IMR-90 (cell line): ENCODE data around the gene TSGA10IP. TPM values are rescaled to one million over a fixed set of nuclear protein-coding genes. Genes with fewer than 3 reads are reported as not detected.
A peak's percentile ranks its signal among the peaks of the same experiment; 100 is the strongest.

Experiments used
- ATAC-seq: fragments of 200-7000 bp; cut with Tn5 transposase; 2 replicates; pipeline ENCODE4 v1.9.1; 2020; ENCODE audit warnings: low read depth, mild to moderate bottlenecking, moderate library complexity
- BruUV-seq: library from RNA; stranded (reverse); fragments of 400-500 nt; replicated peaks from 2 replicates; lab custom pipeline; 2021; lab: Mats Ljungman, UMichigan
- CTCF ChIA-PET: fragments of 300-600 bp; formaldehyde crosslinking; extraction: SDS; loops from one replicate; lab custom pipeline; 2021; ENCODE audit warnings: antibody characterized with exemption; lab: Yijun Ruan, JAX
- POLR2A ChIA-PET: fragments of 300-600 bp; sonication (Branson Sonifier 250); formaldehyde crosslinking; loops from one replicate; lab custom pipeline; 2022; ENCODE audit warnings: antibody characterized with exemption; ENCODE audit not compliant: unreplicated experiment; lab: Charles Lee
- DNase-seq: peaks from one replicate; pipeline ENCODE4 v3.0.0; 2013
- H2AFZ ChIP-seq: replicated peaks from 2 replicates; pipeline ENCODE3; 2013; ENCODE audit warnings: low read length, mild to moderate bottlenecking; ENCODE audit not compliant: poor library complexity
- H2AK5ac ChIP-seq: 2 replicates; pipeline ENCODE4 v1.6.1; 2013; ENCODE audit warnings: low read depth, low read length, inconsistent platforms
- H2AK9ac ChIP-seq: replicated peaks from 2 replicates; pipeline ENCODE3; 2013; ENCODE audit warnings: mild to moderate bottlenecking, low read depth, low read length, moderate library complexity; ENCODE audit not compliant: poor library complexity
- H2BK120ac ChIP-seq: 2 replicates; pipeline ENCODE4 v1.6.1; 2013; ENCODE audit warnings: low read depth, low read length, inconsistent platforms
- H2BK15ac ChIP-seq: 3 replicates; pipeline ENCODE4 v1.6.1; 2013; ENCODE audit warnings: low read depth, low read length, inconsistent platforms
- H2BK20ac ChIP-seq: 2 replicates; pipeline ENCODE4 v1.6.1; 2013; ENCODE audit warnings: low read depth, mild to moderate bottlenecking, inconsistent platforms, low read length, moderate library complexity
- H2BK5ac ChIP-seq: 2 replicates; pipeline ENCODE4 v1.6.1; 2013; ENCODE audit warnings: mild to moderate bottlenecking, low read depth, low read length, inconsistent platforms; ENCODE audit not compliant: poor library complexity, severe bottlenecking
- H3K14ac ChIP-seq: replicated peaks from 2 replicates; pipeline ENCODE4 v1.6.1; 2013; ENCODE audit warnings: low read depth, low read length, inconsistent platforms
- H3K18ac ChIP-seq: 2 replicates; pipeline ENCODE4 v1.6.1; 2013; ENCODE audit warnings: low read depth, low read length, control low read depth
- H3K23ac ChIP-seq: 2 replicates; pipeline ENCODE4 v1.6.1; 2013; ENCODE audit warnings: low read depth, low read length, inconsistent platforms
- H3K27ac ChIP-seq: 2 replicates; pipeline ENCODE4 v1.5.1; 2013; ENCODE audit warnings: mild to moderate bottlenecking, control low read depth, low read length; ENCODE audit not compliant: insufficient read depth
- H3K27me3 ChIP-seq: 2 replicates; pipeline ENCODE4 v1.6.1; 2013; ENCODE audit warnings: low read length; ENCODE audit not compliant: control insufficient read depth, insufficient read depth
- H3K36me3 ChIP-seq: 2 replicates; pipeline ENCODE4 v1.6.1; 2013; ENCODE audit warnings: low read length, mixed read lengths; ENCODE audit not compliant: control insufficient read depth, insufficient read depth
- H3K4ac ChIP-seq: 2 replicates; pipeline ENCODE4 v1.6.1; 2013; ENCODE audit warnings: low read depth, low read length, inconsistent platforms
- H3K4me1 ChIP-seq: 2 replicates; pipeline ENCODE4 v1.6.1; 2013; ENCODE audit warnings: low read length, mixed read lengths; ENCODE audit not compliant: control insufficient read depth, insufficient read depth
- H3K4me2 ChIP-seq: 2 replicates; pipeline ENCODE4 v1.6.1; 2013; ENCODE audit warnings: low read depth, mild to moderate bottlenecking, control low read depth, low read length, moderate library complexity
- H3K4me3 ChIP-seq: 2 replicates; pipeline ENCODE4 v1.5.1; 2013; ENCODE audit warnings: low read depth, mild to moderate bottlenecking, control low read depth, low read length, moderate library complexity; ENCODE audit not compliant: insufficient read depth
- H3K56ac ChIP-seq: 2 replicates; pipeline ENCODE4 v1.6.1; 2013; ENCODE audit warnings: low read length, inconsistent platforms; ENCODE audit not compliant: insufficient read depth; ENCODE audit errors: extremely low read depth
- H3K79me1 ChIP-seq, 2 experiments: 2 replicates each; pipeline ENCODE4 v1.6.1; 2013; ENCODE audit warnings: low read length in 2 of 2, inconsistent platforms in 1 of 2, low read depth in 1 of 2
- H3K9ac ChIP-seq: 2 replicates; pipeline ENCODE4 v1.6.1; 2013; ENCODE audit warnings: low read depth, low read length, control low read depth
- H3K9me1 ChIP-seq: 2 replicates; pipeline ENCODE4 v1.6.1; 2013; ENCODE audit warnings: low read length, inconsistent platforms; ENCODE audit not compliant: insufficient read depth
- H3K9me3 ChIP-seq: 2 replicates; pipeline ENCODE4 v1.6.1; 2013; ENCODE audit warnings: low read length; ENCODE audit not compliant: control insufficient read depth, insufficient read depth
- H4K20me1 ChIP-seq: 2 replicates; pipeline ENCODE4 v1.6.1; 2013; ENCODE audit warnings: low read length, inconsistent platforms; ENCODE audit not compliant: insufficient read depth
- H4K5ac ChIP-seq: 2 replicates; pipeline ENCODE4 v1.6.1; 2013; ENCODE audit warnings: mild to moderate bottlenecking, low read depth, low read length, control low read depth
- H4K8ac ChIP-seq, 2 experiments: 2 replicates each; pipeline ENCODE4 v1.6.1; 2013; ENCODE audit warnings: low read depth in 2 of 2, low read length in 2 of 2, control low read depth in 1 of 2, inconsistent platforms in 1 of 2
- H4K91ac ChIP-seq: 2 replicates; pipeline ENCODE4 v1.6.1; 2013; ENCODE audit warnings: low read depth, low read length, inconsistent platforms; ENCODE audit not compliant: insufficient read depth
- CEBPB ChIP-seq: IDR thresholded peaks from 2 replicates; pipeline ENCODE4 v1.6.1; 2012; ENCODE audit warnings: low read depth, low read length, improper control_type of control experiment
- CHD1 ChIP-seq: IDR thresholded peaks from 2 replicates; pipeline ENCODE4 v1.6.1; 2012; ENCODE audit warnings: low read depth, low read length, improper control_type of control experiment
- CTCF ChIP-seq: conservative IDR thresholded peaks from 2 replicates; pipeline ENCODE4 v1.5.1; 2012; ENCODE audit warnings: mild to moderate bottlenecking, low read depth, low read length, improper control_type of control experiment
- ELK1 ChIP-seq: fragments of 150-350 bp; IDR thresholded peaks from 2 replicates; pipeline ENCODE4 v1.6.1; 2016; ENCODE audit warnings: low read depth, mild to moderate bottlenecking, low read length, moderate library complexity, borderline replicate concordance
- FOS ChIP-seq: fragments of 150-350 bp; IDR thresholded peaks from 2 replicates; pipeline ENCODE4 v1.6.1; 2016; ENCODE audit warnings: low read depth, low read length
- MAFK ChIP-seq: IDR thresholded peaks from 2 replicates; pipeline ENCODE4 v1.6.1; 2012; ENCODE audit warnings: low read depth, low read length, improper control_type of control experiment
- MAZ ChIP-seq: IDR thresholded peaks from 2 replicates; pipeline ENCODE4 v1.6.1; 2012; ENCODE audit warnings: low read depth, mild to moderate bottlenecking, low read length, improper control_type of control experiment, moderate library complexity, borderline replicate concordance
- MXI1 ChIP-seq: IDR thresholded peaks from 2 replicates; pipeline ENCODE4 v1.6.1; 2012; ENCODE audit warnings: low read depth, mild to moderate bottlenecking, low read length, moderate library complexity, borderline replicate concordance
- NFE2L2 ChIP-seq: fragments of 150-350 bp; IDR thresholded peaks from 2 replicates; pipeline ENCODE4 v1.6.1; 2016; ENCODE audit warnings: low read depth, mild to moderate bottlenecking, low read length
- POLR2A ChIP-seq: IDR thresholded peaks from 2 replicates; pipeline ENCODE4 v1.6.1; 2012; ENCODE audit warnings: mild to moderate bottlenecking, low read depth, low read length
- RAD21 ChIP-seq: IDR thresholded peaks from 2 replicates; pipeline ENCODE4 v1.6.1; 2012; ENCODE audit warnings: low read length, improper control_type of control experiment
- RCOR1 ChIP-seq: IDR thresholded peaks from 2 replicates; pipeline ENCODE4 v1.6.1; 2012; ENCODE audit warnings: mild to moderate bottlenecking, low read length, improper control_type of control experiment; ENCODE audit not compliant: insufficient replicate concordance
- RFX5 ChIP-seq: IDR thresholded peaks from 2 replicates; pipeline ENCODE4 v1.8.0; 2012; ENCODE audit warnings: low read depth, mild to moderate bottlenecking, low read length, moderate library complexity
- SMC3 ChIP-seq: fragments of 150-350 bp; IDR thresholded peaks from 2 replicates; pipeline ENCODE4 v1.6.1; 2016; ENCODE audit warnings: low read depth, mild to moderate bottlenecking, antibody characterized with exemption, low read length, moderate library complexity
- USF2 ChIP-seq: fragments of 150-350 bp; IDR thresholded peaks from 2 replicates; pipeline ENCODE4 v1.6.1; 2017; ENCODE audit warnings: mild to moderate bottlenecking, antibody characterized with exemption, low read length, low read depth
- WGBS, 2 experiments: methylation state at CpG; one replicate each; pipeline versions ENCODE4 v1.1.5 to v1.1.7; 2013; ENCODE audit warnings: missing lambda C conversion rate in 2 of 2; ENCODE audit not compliant: insufficient read length in 1 of 2; ENCODE audit errors: extremely low coverage in 2 of 2; 5-methylcytosine and 5-hydroxymethylcytosine counted together
- dilution Hi-C: fragments of 300-500 bp; cut with HindIII; formaldehyde crosslinking; loops from one replicate; pipeline ENCODE4 v1.14.3; 2018; ENCODE audit warnings: low sequenced_read_pairs; ENCODE audit not compliant: unreplicated experiment
- in situ Hi-C: fragments of 300-500 bp; cut with MboI; formaldehyde crosslinking; loops from 3 replicates; pipeline ENCODE4 v1.14.3; 2019; ENCODE audit warnings: low sequenced_read_pairs, inconsistent platforms, mixed read lengths
- intact Hi-C: fragments of 100-400 bp; cut with micrococcal nuclease; formaldehyde crosslinking; loops from 2 replicates; pipeline ENCODE4 v1.10.0; 2022
- polyA plus RNA-seq, 3 experiments: library from polyadenylated mRNA; depleted of rRNA; stranded (reverse); fragments of >200 nt; gene quantifications; 2 replicates each; pipeline ENCODE4 v1.2.3, GENCODE V29; 2012; ENCODE audit warnings: low replicate concordance in 1 of 3
- total RNA-seq: library from RNA; depleted of rRNA; stranded (reverse); fragments of >200 nt; gene quantifications from 2 replicates; pipeline ENCODE4 v1.2.3, GENCODE V29; 2012

Gene TSGA10IP
- total and polyA plus RNA-seq, 2 of the 4 experiments (the other 2 are of a cell fraction), result 0.21 TPM; not detected in 1

GRCh38 chr11:65912845-65913244 is 32.4 kb upstream of the TSGA10IP start:
- Histone ChIP-seq H3K4me2 (no peak overlapping the region; the same call in 1 of the 2 replicates), H3K18ac (peak overlapping the region; percentile 85), H2BK20ac (peak overlapping the region; percentile 93), H4K91ac (peak overlapping the region; percentile 99), H4K8ac (peak overlapping the region; percentile 99), H3K56ac (peak overlapping the region; percentile 21), H3K27me3 (no peaks in the 10 kb centered on the region), H3K79me1 (peaks cover 23 to 81% of the 10 kb centered on the region in 2 experiments; a peak in 3 of 4 replicates), H4K5ac (peak overlapping the region; percentile 91; the same call in 1 of the 2 replicates), H3K4me3 (no peak overlapping the region), H2BK15ac (peak overlapping the region; percentile 100), H3K4me1 (peaks cover 52% of the 10 kb centered on the region), H3K9me3 (no peaks in the 10 kb centered on the region), H3K9ac (peak overlapping the region; percentile 65), H3K14ac (peak overlapping the region; percentile 97), H3K9me1 (peaks cover 40% of the 10 kb centered on the region), H3K23ac (peak overlapping the region; percentile 90), H3K4ac (peak overlapping the region; percentile 100), H2AK9ac (peak overlapping the region; percentile 98), H2BK120ac (peak overlapping the region; percentile 100), H2AK5ac (peak overlapping the region; percentile 98), H2AFZ (peak overlapping the region; percentile 76), H4K20me1 (no peaks in the 10 kb centered on the region), H3K27ac (peak overlapping the region; percentile 88), H3K36me3 (peaks cover 11% of the 10 kb centered on the region), H2BK5ac (peak overlapping the region; percentile 100)
- TF ChIP-seq SMC3 (no peak), RFX5 (no peak), MXI1 (no peak), RAD21 (no peak), FOS (peak; percentile 79; the same call in 1 of the 2 replicates), CTCF (no peak), NFE2L2 (peak; percentile 67), RCOR1 (no peak), CEBPB (no peak), CHD1 (no peak), ELK1 (no peak), USF2 (no peak), MAFK (peak; percentile 78), POLR2A (peak; percentile 47; the same call in 1 of the 2 replicates), MAZ (peak; percentile 92)
- in situ Hi-C loops (no loop called here), intact Hi-C loops (no loop called here), dilution Hi-C loops (no loop called here)
- BruUV-seq, result no TSS peak
- WGBS, 2 experiments, result 13% methylated on average over 2 of the region's 4 CpGs; no CpG with 5 or more reads in 1 of the 2 experiments
- POLR2A ChIA-PET, result interaction anchor here (0.6 to 1.7 kb wide), 3 partner anchors 10 to 22 kb away, joined by 3 to 6 read pairs (median 4); partner anchors contain the start of gene CCDC85B
- peak; percentile 91 for DNase-seq
- CTCF ChIA-PET, result no interaction called here
- no peak for ATAC-seq
